Measurements from ENCODE around the gene PDE11A.

GRCh38 chr2:177869912-177870311 is 202.7 kb downstream of the PDE11A start:
- no peak for TF ChIP-seq MAX (IDR thresholded peaks at IDR 0.05)
- TF ChIP-seq GTF2F1 (IDR thresholded peaks at IDR 0.05; ENCODE audit: borderline replicate concordance, low read depth, low read length): no peak

Data from H1 (cell line).